NCI-H2196 (cell line): ENCODE results near the gene RAD54L.
"Not testable (repeated sequence)": the region's sequence is repeated elsewhere in the genome, so short reads cannot be mapped to it uniquely, and the experiment has no call there.

Experiments
- DNase-seq: peaks from one replicate; lab custom pipeline; 2025; ENCODE audit not compliant: unreplicated experiment; lab: John Stamatoyannopoulos, UW

The RAD54L gene

GRCh38 chr1:46247436-46248121 lies at the start of gene RAD54L:
TSS of gene RAD54L (plus strand) at chr1:46247763. CDS start at chr1:46248406, 643 bp downstream.
- peak; percentile 99 for DNase-seq

DNA sequence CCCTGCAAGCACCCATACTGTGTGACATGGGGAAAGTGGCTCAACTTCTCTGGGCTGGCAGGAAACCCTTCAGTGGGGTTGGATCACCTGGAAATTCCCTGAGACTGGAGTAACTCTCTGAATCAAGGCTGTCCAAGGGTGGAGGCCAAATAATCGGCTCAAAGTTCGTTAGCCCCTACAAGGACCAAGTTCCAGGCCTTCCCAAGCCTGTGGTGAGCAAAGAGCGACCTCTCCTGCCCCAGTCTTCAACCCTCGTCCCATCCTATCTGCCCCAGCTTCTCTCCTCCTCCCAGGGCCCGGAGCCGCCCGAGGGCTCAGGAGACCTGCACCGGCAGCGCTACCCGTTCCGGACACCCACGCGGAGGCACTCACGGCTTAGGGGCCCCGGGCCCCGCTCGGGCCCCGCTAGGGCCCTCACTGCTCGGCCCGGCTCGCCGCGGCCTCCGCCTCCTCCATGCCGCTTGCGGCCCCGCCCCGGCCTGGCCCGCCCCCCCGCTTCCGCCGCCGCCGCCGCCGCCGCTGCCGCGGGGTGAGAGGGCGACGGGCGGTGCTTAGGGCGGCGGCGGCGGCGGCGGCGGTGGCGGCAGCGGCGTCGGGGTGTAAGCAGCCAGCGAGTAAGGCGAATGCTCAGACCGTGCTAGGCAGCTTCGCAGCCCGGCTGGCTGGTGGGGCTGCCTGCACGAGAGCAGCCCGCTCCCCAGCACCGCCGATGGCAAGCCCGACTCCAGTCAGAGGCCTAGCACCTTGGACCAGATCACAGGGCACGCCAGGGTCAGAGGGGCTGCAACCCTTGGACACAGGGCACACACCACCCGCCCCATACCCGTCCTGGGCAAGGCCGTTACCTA lies 49.4 kb upstream of the RAD54L start, which contains the start of gene POMGNT1:
Gene POMGNT1, minus strand, starts transcription at position 471 of the 848 bp plus-strand sequence. CDS start 613 bp downstream, outside the sequence.
- peak; percentile 74 for DNase-seq

DNA sequence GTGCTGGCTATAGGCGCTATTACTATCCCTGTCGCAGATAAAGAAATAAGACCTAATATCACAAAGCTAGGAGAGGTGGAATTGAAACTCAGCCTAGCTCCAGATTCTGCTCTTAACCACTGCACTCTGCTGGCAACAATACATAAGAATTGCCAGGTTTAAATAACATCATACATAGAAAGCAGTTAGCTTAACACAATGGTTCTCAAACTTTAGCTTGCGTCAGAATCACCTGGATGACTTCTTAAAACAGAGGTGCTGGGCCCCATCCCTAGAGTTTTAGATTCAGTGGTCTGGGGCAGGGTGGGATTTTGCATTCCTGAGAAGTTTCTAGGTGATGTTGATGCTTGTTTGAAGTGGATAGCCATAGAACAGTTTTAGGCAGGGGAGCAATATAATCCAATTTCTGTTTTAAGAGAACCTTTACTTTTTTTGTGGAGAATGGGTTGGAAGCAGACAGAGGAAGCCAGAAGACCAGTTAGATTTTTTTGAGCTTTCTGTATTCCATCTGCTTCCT lies 48.3 kb upstream of the RAD54L start:
- DNase-seq = no peak

DNA sequence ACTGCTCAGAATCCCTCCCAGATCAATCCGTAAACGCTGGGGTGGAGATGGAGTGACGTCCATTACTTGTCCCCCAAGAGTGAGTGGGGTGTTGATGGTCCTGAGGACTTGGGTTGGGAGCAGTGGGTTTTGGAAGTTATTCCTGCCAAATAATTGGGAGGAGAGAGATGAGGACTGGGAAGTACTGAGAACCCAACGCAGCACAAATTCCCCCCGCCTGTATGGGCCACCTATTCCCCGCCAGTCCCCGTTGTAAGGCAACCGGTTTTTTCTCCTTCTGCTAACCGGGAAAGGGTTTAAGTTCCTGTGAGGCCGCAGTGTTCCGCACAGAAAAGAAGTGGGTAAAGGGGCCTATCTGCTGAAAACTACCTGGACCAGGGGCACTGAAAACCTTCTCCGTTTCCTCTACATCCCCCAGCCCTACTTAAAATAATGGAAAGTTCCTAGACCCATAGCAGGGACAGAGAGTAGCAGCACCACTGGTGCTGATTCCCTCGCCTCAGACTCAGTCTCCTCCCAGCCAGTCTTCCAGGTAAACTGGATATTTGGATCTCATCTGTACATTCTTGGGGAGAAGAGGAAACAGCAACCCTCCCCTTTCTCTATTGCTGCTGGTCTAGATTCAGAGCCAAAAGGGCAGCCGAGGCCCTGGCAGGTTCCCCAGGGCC lies 43.7 kb upstream of the RAD54L start:
- DNase-seq = no peak

- DNase-seq = no peak
Observed at GRCh38 chr1:46204406-46204742, 43.2 kb upstream of the RAD54L start.

GRCh38 chr1:46205141-46205540 lies 42.4 kb upstream of the RAD54L start:
- DNase-seq = no peak

- no peak for DNase-seq
Observed at GRCh38 chr1:46205791-46206190, 41.8 kb upstream of the RAD54L start.

DNA sequence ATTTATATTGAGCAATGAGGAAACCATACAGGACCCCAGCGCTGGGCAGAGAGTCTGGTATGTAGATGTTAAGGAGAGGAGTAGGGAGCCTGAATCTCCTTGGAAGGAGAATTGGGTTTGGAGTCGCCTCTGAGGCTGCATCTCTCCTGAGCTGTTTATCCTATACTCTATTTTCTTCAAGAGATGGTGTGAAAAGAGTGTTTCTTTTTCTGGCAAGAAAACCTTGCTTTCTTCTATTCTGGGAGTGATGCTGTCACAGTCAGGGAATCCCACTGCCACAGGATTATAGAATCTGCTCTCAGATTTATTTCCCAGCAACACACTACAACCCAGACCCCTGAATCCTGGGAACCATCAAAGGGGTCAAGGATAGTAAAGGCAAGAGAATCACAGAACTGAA lies 41.2 kb upstream of the RAD54L start:
- DNase-seq = no peak

GRCh38 chr1:46210561-46210960 lies 37.0 kb upstream of the RAD54L start:
- DNase-seq = no peak

GRCh38 chr1:46211051-46211450 lies 36.5 kb upstream of the RAD54L start:
- DNase-seq = no peak

GRCh38 chr1:46215504-46215903 lies 32.1 kb upstream of the RAD54L start:
- DNase-seq = no peak

DNA sequence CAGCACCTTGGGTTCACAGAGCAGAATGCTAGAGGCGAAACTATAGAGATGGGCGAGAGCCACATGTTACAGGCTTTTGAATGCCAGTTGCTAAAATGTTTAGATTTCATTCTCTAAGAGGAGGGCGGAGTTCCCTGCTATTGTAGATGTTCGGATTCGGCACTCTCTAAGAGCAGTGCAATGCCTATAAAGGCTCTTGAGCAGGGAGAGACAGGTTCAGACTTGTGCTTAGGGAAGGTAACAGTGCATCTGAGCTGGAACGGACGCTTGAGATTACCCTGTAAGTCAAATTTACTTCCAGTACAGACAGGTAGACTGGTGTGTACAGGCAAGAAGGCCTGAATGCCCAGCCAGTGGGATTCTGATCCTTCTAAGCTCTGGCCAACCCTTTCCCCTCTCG lies 29.1 kb upstream of the RAD54L start:
- peak; percentile 66 for DNase-seq

GRCh38 chr1:46219551-46220520 lies 27.7 kb upstream of the RAD54L start:
- no peak for DNase-seq

GRCh38 chr1:46220808-46221207 lies 26.8 kb upstream of the RAD54L start:
- DNase-seq = no peak

GRCh38 chr1:46221749-46222148 lies 25.8 kb upstream of the RAD54L start:
- DNase-seq = no peak

- not testable (repeated sequence) for DNase-seq
Observed at GRCh38 chr1:46223055-46223454, 24.5 kb upstream of the RAD54L start.

- DNase-seq = peak; percentile 89
Observed at GRCh38 chr1:46223472-46223943, 24.1 kb upstream of the RAD54L start.

GRCh38 chr1:46224966-46225365 lies 22.6 kb upstream of the RAD54L start:
- DNase-seq = no peak

DNA sequence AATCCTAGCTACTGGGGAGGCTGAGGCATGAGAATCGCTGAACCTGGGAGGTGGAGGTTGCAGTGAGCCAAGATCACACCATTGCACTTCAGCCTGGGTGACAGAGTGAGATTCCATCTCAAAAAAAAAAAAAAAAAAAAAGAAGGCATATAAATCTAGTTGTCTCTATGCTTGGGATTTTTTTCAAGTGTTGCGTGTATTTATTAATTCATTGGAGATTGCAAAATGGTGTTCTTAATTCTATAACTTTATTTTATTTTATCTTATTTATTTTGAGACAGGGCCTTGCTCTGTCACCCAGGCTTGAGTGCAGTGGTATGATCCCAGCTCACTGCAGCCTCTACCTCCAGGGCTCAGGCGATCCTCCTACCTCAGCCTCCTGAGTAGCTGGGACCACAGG lies 16.3 kb upstream of the RAD54L start:
- not testable (repeated sequence) for DNase-seq

DNA sequence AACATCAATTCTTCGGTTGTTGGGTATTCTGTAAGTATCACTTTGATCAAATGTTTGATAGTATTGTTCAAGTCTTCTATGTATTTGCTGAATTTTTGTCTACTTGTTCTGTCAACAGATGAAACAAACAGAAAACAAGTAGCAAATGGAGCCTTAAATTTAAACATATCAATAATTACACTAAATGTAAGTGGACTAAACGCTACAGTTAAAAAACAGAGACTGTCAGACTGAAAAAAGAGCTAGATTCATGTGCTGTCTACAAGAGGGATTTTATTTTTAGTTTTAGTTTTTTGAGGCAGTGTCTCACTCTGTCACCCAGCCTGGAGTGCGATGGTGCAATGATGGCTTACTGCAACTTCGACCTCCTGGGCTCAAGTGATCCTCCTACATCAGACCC lies 10.7 kb upstream of the RAD54L start:
- no peak for DNase-seq
